ENCODE measurements around the gene PRDM15. TPM values are rescaled to one million over a fixed set of nuclear protein-coding genes. Genes with fewer than 3 reads are reported as not detected.

Gene PRDM15
- total RNA-seq, 1 experiment from 2014 or later: 16.7 TPM

DNA sequence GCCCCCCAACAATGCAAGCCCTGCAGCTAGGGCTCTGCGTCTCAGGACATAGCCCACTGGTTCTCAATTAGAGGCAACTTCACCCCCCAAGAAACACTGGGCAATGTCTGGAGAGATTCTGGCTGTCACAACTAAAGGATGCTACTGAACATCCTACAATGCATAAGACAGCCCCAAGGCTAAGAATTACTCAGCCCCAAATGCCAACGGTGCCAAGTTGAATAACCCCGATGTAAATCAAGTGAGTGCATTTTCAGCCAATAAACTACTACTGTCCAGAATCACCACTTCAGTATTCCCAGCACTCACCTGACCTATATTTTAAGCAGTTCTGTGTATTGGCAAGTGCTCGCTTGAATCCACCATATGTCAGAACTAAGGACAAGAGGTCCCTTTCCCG, 119.2 kb downstream of the PRDM15 start:
- no TSS peak for BruUV-seq (replicated peaks)
- Histone ChIP-seq H3K4me3 (ENCODE audit: low read depth, low read length, poor library complexity, severe bottlenecking) (no peak overlapping the region), H3K27ac (ENCODE audit: low read depth, low read length, poor library complexity, severe bottlenecking) (peak overlapping the region; percentile 35), H3K4me1 (ENCODE audit: insufficient read depth, low read length, poor library complexity, severe bottlenecking) (peaks cover 62% of the 10 kb centered on the region), H3K36me3 (ENCODE audit: insufficient read depth, low read length, poor library complexity, severe bottlenecking) (peaks cover 16% of the 10 kb centered on the region), H3K9me3 (ENCODE audit: low read depth, low read length, poor library complexity, severe bottlenecking) (no peaks in the 10 kb centered on the region), H3K27me3 (replicated peaks; ENCODE audit: insufficient read depth, low read depth, low read length, poor library complexity) (no peaks in the 10 kb centered on the region)
- CTCF ChIA-PET: no interaction called here
- intact Hi-C loops (cut with micrococcal nuclease; ENCODE audit: unreplicated experiment): no loop called here
- POLR2A ChIA-PET (ENCODE audit: low non-redundant PET): no interaction called here
- DNase-seq (ENCODE audit: low spot score): no peak
- TF ChIP-seq, protein P1, sequence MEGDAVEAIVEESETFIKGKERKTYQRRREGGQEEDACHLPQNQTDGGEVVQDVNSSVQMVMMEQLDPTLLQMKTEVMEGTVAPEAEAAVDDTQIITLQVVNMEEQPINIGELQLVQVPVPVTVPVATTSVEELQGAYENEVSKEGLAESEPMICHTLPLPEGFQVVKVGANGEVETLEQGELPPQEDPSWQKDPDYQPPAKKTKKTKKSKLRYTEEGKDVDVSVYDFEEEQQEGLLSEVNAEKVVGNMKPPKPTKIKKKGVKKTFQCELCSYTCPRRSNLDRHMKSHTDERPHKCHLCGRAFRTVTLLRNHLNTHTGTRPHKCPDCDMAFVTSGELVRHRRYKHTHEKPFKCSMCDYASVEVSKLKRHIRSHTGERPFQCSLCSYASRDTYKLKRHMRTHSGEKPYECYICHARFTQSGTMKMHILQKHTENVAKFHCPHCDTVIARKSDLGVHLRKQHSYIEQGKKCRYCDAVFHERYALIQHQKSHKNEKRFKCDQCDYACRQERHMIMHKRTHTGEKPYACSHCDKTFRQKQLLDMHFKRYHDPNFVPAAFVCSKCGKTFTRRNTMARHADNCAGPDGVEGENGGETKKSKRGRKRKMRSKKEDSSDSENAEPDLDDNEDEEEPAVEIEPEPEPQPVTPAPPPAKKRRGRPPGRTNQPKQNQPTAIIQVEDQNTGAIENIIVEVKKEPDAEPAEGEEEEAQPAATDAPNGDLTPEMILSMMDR (conservative IDR thresholded peaks at IDR 0.05; ENCODE audit: low read depth, low read length): no peak
- TF ChIP-seq EZH2 (IDR thresholded peaks at IDR 0.05; ENCODE audit: borderline replicate concordance, low read depth, low read length, poor library complexity, severe bottlenecking): no peak

DNA sequence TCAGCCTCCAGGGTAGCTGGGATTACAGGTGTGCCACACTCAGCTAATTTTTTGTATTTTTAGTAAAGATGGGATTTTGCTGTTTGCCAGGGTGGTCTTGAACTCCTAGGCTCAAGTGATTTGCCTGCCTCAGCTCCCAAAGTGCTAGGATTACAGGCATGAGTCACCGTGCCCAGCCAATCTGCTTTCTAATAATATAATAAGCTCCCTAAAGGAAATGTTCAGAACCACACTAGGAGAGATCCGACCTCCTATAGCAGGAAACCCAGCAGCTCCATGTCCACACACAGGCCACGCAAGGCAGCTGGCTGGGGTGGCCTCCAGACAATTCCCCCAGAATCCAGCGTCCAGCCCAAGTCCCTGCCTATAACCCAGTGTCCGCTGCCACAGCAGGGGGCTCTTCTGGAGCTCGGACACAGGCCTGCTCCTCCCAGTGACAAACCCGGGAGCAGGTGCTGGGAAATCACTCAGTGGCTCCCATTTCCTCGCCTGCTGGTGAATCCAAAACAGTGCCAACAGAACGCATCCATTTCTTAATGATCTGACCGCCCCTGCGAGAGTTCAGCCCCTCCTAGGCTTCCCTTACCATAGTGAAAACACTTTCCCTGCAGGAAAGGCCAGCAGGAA, 119.8 kb downstream of the PRDM15 start:
- peaks cover 66% of the 10 kb centered on the region for H3K4me1 ChIP-seq (ENCODE audit: insufficient read depth, low read length, poor library complexity, severe bottlenecking)
- CTCF ChIA-PET: no interaction called here
- no peaks in the 10 kb centered on the region for H3K27me3 ChIP-seq (replicated peaks; ENCODE audit: insufficient read depth, low read depth, low read length, poor library complexity)
- H3K9me3 ChIP-seq (ENCODE audit: low read depth, low read length, poor library complexity, severe bottlenecking): no peaks in the 10 kb centered on the region
- peak overlapping the region; percentile 64 for H3K27ac ChIP-seq (ENCODE audit: low read depth, low read length, poor library complexity, severe bottlenecking)
- DNase-seq (ENCODE audit: low spot score): peak; percentile 56
- TF ChIP-seq, protein P1 (conservative IDR thresholded peaks at IDR 0.05; ENCODE audit: low read depth, low read length): no peak
- no peak for TF ChIP-seq EZH2 (IDR thresholded peaks at IDR 0.05; ENCODE audit: borderline replicate concordance, low read depth, low read length, poor library complexity, severe bottlenecking)
- intact Hi-C loops (cut with micrococcal nuclease; ENCODE audit: unreplicated experiment): no loop called here
- H3K4me3 ChIP-seq (ENCODE audit: low read depth, low read length, poor library complexity, severe bottlenecking): no peak overlapping the region
- peaks cover 16% of the 10 kb centered on the region for H3K36me3 ChIP-seq (ENCODE audit: insufficient read depth, low read length, poor library complexity, severe bottlenecking)
- POLR2A ChIA-PET (ENCODE audit: low non-redundant PET): no interaction called here
- no TSS peak for BruUV-seq (replicated peaks)

DNA sequence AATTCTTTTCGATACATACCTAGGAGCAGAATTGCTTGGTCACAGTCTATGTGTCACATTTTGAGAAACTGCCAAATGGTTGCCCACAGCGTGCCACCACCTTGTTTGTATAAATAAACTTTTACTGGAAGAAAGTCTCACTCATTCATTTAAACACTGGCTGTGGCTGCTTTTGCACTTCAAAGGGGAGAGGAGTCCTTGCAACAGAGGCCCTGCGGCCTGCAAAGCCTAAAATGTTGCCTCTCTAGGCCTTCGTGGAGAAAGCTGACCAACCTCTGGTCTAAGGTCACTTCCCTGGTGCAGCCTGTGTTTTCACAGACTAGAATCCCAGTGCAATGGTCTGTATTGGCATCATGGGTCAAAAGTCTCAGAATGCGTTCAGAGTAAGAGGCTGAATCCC, 120.6 kb downstream of the PRDM15 start:
- POLR2A ChIA-PET (ENCODE audit: low non-redundant PET): no interaction called here
- no peak for DNase-seq (ENCODE audit: low spot score)

More for the DNA sequence above, 120.6 kb downstream of the PRDM15 start:
- intact Hi-C loops (cut with micrococcal nuclease; ENCODE audit: unreplicated experiment): no loop called here
- TF ChIP-seq EZH2 (IDR thresholded peaks at IDR 0.05; ENCODE audit: borderline replicate concordance, low read depth, low read length, poor library complexity, severe bottlenecking): no peak
- TF ChIP-seq, protein P1 (conservative IDR thresholded peaks at IDR 0.05; ENCODE audit: low read depth, low read length): no peak
- Histone ChIP-seq H3K9me3 (ENCODE audit: low read depth, low read length, poor library complexity, severe bottlenecking) (no peaks in the 10 kb centered on the region), H3K27ac (ENCODE audit: low read depth, low read length, poor library complexity, severe bottlenecking) (no peak overlapping the region), H3K4me1 (ENCODE audit: insufficient read depth, low read length, poor library complexity, severe bottlenecking) (peaks cover 66% of the 10 kb centered on the region), H3K36me3 (ENCODE audit: insufficient read depth, low read length, poor library complexity, severe bottlenecking) (peaks cover 23% of the 10 kb centered on the region), H3K27me3 (replicated peaks; ENCODE audit: insufficient read depth, low read depth, low read length, poor library complexity) (no peaks in the 10 kb centered on the region), H3K4me3 (ENCODE audit: low read depth, low read length, poor library complexity, severe bottlenecking) (no peak overlapping the region)
- no TSS peak for BruUV-seq (replicated peaks)
- CTCF ChIA-PET: no interaction called here

All from A673 (cell line).